Skeletal muscle tissue (tissue), 4 donors: ENCODE data around the gene AP1G2. TPM values are rescaled to one million over a fixed set of nuclear protein-coding genes. Genes with fewer than 3 reads are reported as not detected.
"Not testable (repeated sequence)": the region's sequence is repeated elsewhere in the genome, so short reads cannot be mapped to it uniquely, and the experiment has no call there.

Source experiments
- H3K27ac ChIP-seq: one replicate; pipeline ENCODE4 v1.7.0; 2013; ENCODE audit warnings: mild to moderate bottlenecking, low read depth, low read length, inconsistent platforms
- H3K27me3 ChIP-seq, 3 donors: one replicate each; pipeline ENCODE4 v1.7.0; 2013; ENCODE audit warnings: low read length in 3 of 3; ENCODE audit not compliant: control insufficient read depth in 3 of 3, insufficient read depth in 3 of 3
- H3K36me3 ChIP-seq, 3 donors: one replicate each; pipeline ENCODE4 v1.7.0; 2013; ENCODE audit warnings: low read length in 3 of 3; ENCODE audit not compliant: control insufficient read depth in 3 of 3, insufficient read depth in 3 of 3
- H3K4me1 ChIP-seq, 3 donors: one replicate each; pipeline ENCODE4 v1.7.0; 2013; ENCODE audit warnings: low read length in 3 of 3, mild to moderate bottlenecking in 3 of 3; ENCODE audit not compliant: control insufficient read depth in 3 of 3, insufficient read depth in 3 of 3
- H3K4me3 ChIP-seq, 3 donors: one replicate each; pipeline ENCODE4 v1.7.0; 2013; ENCODE audit warnings: low read length in 3 of 3
- H3K9ac ChIP-seq, 3 donors: one replicate each; pipeline ENCODE4 v1.7.0; 2013; ENCODE audit warnings: low read length in 3 of 3, mild to moderate bottlenecking in 3 of 3, moderate library complexity in 2 of 3, low read depth in 1 of 3
- H3K9me3 ChIP-seq, 3 donors: one replicate each; pipeline ENCODE4 v1.7.0; 2013; ENCODE audit warnings: low read length in 3 of 3; ENCODE audit not compliant: control insufficient read depth in 3 of 3
- total RNA-seq: library from RNA; depleted of rRNA; stranded (reverse); fragments of >200 nt; gene quantifications from one replicate; pipeline ENCODE4 v1.2.3, GENCODE V29; 2014
- donor health status: Osteomylitis.

The AP1G2 gene
- total RNA-seq, 1 donor from 2014 or later, result 8.4 TPM

DNA sequence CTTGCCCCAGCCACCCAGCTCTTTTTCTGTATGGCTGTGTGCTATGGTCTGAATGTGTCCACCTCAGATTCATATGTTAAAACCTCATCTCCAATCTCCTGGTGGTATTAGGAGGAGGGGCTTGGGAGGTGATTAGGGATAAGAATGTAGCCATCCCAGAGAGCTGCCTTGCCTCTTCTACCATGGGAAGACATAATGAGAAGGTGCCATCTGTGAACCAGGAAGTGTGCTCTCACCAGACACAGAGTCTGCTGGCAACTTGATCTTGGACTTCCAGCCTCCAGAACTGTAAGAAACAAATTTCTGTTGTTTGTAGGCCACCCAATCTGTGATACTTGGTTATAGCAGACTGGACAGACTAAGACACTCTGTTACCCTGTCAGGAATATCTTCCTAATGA, 33.8 kb upstream of the AP1G2 start:
- Histone ChIP-seq H3K4me1 (peaks cover 3 to 10% (median 3%) of the 10 kb centered on the region in 3 donors), H3K9me3 (no peaks in the 10 kb centered on the region), H3K9ac (no peak overlapping the region), H3K4me3 (no peak overlapping the region), H3K27ac (no peak overlapping the region), H3K27me3 (no peaks in the 10 kb centered on the region), H3K36me3 (no peaks in the 10 kb centered on the region)

DNA sequence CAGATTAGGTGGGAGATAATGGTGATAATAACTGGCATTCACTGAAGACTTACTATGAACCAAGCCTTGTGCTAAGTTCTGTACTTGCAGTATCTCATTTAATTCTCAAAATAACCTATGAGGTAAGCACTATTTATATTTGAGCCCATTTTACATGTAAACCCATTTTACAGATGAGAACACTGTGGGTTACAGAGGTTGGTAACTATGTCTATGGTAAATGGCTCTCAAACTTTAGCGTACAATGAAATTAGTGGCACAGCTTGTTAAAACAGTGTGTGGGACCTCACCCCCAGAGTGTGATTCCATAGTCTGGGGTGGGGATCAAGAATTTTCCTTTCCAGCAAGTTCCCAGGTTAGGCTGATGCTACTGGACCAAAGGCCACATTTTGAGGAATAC, 33.2 kb upstream of the AP1G2 start:
- peaks cover under 1 to 10% (median 2%) of the 10 kb centered on the region in 3 donors for H3K4me1 ChIP-seq
- no peak overlapping the region for H3K9ac ChIP-seq
- H3K27ac ChIP-seq, result no peak overlapping the region
- no peaks in the 10 kb centered on the region for H3K36me3 ChIP-seq
- no peak overlapping the region for H3K4me3 ChIP-seq
- H3K27me3 ChIP-seq, result no peaks in the 10 kb centered on the region
- no peaks in the 10 kb centered on the region for H3K9me3 ChIP-seq

DNA sequence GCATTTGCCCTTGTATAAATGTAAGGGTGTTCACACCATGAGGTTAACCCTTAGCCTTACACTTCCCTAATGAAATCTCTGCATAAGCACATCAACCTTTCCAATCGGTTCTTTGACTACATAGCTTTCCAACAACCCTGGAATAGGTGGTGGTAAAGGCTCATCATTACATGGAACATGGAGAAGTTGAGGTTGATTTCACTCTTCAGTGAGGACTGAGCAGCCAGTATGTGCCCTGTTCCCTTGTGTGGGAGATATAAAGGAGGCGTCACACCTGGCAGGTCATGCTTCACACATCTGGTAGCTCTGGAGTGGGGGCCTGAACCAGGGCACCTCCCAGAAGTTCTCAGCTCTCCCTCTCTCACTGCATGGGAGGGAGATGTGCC, 32.7 kb upstream of the AP1G2 start:
- peaks cover 0 to 7% (median 0%) of the 10 kb centered on the region in 3 donors for H3K4me1 ChIP-seq
- H3K9me3 ChIP-seq, result no peaks in the 10 kb centered on the region
- H3K27me3 ChIP-seq, result no peaks in the 10 kb centered on the region
- no peak overlapping the region for H3K27ac ChIP-seq
- H3K4me3 ChIP-seq, result no peak overlapping the region
- H3K36me3 ChIP-seq, result no peaks in the 10 kb centered on the region
- H3K9ac ChIP-seq, result no peak overlapping the region

DNA sequence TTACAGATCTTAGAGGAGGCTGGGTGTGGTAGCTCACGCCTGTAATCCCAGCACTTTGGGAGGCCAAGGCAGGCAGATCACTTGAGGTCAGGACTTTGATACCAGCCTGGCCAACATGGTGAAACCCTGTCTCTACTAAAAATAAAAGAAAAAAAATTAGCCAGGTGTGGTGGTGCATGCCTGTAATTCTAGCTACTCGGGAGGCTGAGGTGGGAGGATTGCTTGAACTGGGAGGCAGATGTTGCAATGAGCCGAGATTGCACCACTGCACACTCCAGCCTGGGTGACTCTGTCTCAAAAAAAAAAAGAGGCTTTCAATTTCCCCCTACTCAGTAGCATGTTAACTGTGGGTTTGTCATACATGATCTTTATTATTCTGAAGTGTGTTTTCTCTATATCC, 26.6 kb upstream of the AP1G2 start:
- H3K27me3 ChIP-seq, H3K4me1 ChIP-seq, H3K9me3 ChIP-seq, H3K9ac ChIP-seq, H3K27ac ChIP-seq, H3K4me3 ChIP-seq, H3K36me3 ChIP-seq: not testable (repeated sequence)

DNA sequence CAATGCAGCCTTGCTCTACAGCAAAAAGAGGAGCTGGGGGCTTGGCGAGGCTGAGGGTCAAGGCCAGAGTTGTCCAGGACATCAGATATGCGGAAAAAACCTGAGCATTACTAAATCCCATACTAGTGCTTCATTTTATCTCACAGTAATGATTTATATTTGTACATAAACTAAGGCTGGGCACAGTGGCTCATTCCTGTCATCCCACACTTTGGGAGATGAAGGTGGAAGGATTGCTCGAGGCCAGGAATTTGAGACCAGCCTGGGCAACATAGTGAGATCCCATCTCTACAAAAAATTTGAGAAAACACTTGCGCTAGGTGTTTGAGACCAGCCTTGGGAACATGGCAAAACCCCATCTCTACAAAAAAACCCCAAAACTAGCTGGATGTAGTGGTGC, 22.6 kb upstream of the AP1G2 start:
- H3K4me3 ChIP-seq, result no peak overlapping the region

DNA sequence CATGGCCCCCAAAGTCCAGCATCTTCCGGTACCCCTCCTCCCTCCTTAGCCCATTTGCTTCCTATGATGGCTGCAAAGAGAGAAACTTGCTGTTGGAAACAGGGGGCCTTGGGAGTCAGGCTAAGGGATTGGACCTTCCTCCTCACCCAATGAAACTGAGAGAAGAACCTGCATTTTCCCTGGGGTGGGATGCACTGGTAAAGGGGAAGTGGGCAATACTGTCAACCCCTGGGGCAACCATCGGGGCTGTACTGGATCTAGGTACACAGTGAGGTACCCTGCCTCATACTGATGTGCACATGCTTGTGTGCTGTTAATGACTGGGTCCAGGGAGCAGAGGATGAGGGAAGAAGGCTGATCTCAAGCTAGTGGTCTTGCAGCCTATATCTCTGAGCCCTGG, 22.0 kb upstream of the AP1G2 start:
- Histone ChIP-seq H3K36me3 (no peaks in the 10 kb centered on the region), H3K27ac (no peak overlapping the region), H3K9ac (peak overlapping the region in 1 of 3 donors; percentile 8), H3K9me3 (no peaks in the 10 kb centered on the region), H3K4me3 (no peak overlapping the region), H3K27me3 (no peaks in the 10 kb centered on the region), H3K4me1 (no peaks in the 10 kb centered on the region)

More for the DNA sequence above, 22.6 kb upstream of the AP1G2 start:
- Histone ChIP-seq H3K36me3 (no peaks in the 10 kb centered on the region), H3K27ac (no peak overlapping the region), H3K4me1 (no peaks in the 10 kb centered on the region), H3K27me3 (no peaks in the 10 kb centered on the region), H3K9me3 (no peaks in the 10 kb centered on the region), H3K9ac (no peak overlapping the region)

DNA sequence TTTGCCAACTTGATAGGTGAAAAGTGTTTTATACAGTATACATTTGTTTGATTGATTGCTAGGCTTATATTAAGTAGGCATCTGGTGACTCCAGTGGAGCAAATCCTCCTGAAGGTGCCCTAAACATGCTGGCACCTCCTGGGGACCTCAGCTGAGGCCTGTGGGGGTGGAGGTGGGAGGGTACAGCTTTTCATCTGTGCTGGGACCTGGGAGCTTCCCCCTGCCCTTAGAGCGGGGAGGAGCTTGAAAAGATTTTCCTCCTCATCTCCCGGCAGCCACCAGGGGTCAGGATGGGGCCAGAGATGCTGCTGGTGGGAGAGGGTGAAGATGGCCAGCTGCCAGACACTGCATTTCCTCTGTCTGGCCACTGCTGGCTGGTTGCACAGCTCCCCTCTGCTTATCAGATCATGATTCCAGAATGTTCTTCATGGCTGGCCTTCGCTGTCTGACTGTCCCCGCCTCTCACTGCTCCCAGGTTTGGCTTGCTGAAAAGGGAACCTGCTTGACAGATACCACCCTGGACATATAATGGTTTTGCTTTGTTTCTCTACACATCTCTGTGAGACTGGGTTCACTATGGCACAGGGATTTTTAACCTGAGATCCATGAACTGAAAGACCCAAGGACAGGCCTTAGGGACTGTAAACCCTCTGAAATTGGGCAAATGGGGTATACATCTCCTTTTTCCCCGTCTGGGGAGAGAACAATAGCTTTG, 21.4 kb upstream of the AP1G2 start:
- Histone ChIP-seq H3K9ac (peak overlapping the region in 1 of 3 donors; percentile 8), H3K27ac (no peak overlapping the region), H3K4me3 (no peak overlapping the region), H3K4me1 (no peaks in the 10 kb centered on the region), H3K36me3 (no peaks in the 10 kb centered on the region), H3K27me3 (no peaks in the 10 kb centered on the region), H3K9me3 (no peaks in the 10 kb centered on the region)

DNA sequence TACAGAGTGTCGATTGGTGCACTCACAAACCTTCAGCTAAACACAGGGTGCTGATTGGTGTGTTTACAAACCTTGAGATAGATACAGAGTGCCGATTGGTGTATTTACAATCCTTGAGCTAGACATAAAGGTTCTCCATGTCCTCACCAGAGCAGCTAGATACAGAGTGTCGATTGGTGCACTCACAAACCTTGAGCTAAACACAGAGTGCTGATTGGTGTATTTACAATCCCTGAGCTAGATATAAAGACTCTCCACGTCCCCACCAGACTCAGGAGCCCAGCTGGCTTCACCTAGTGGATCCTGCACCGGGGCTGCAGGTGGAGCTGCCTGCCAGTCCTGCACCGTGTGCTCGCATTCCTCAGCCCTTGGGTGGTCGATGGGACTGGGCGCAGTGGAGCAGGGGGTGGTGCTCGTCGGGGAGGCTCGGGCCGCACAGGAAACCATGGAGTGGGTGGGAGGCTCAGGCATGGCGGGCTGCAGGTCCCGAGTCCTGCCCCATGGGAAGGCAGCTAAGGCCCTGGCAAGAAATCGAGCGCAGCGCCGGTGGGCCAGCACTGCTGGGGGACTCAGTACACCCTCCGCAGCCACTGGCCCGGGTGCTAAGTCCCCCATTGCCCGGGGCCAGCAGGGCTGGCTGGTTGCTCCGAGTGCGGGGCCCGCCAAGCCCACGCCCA, 17.1 kb upstream of the AP1G2 start:
- H3K4me1 ChIP-seq, H3K36me3 ChIP-seq, H3K9me3 ChIP-seq, H3K27ac ChIP-seq, H3K4me3 ChIP-seq, H3K9ac ChIP-seq: not testable (repeated sequence)
- H3K27me3 ChIP-seq, result peaks cover 12 to 25% (median 12%) of the 10 kb centered on the region in 3 donors

DNA sequence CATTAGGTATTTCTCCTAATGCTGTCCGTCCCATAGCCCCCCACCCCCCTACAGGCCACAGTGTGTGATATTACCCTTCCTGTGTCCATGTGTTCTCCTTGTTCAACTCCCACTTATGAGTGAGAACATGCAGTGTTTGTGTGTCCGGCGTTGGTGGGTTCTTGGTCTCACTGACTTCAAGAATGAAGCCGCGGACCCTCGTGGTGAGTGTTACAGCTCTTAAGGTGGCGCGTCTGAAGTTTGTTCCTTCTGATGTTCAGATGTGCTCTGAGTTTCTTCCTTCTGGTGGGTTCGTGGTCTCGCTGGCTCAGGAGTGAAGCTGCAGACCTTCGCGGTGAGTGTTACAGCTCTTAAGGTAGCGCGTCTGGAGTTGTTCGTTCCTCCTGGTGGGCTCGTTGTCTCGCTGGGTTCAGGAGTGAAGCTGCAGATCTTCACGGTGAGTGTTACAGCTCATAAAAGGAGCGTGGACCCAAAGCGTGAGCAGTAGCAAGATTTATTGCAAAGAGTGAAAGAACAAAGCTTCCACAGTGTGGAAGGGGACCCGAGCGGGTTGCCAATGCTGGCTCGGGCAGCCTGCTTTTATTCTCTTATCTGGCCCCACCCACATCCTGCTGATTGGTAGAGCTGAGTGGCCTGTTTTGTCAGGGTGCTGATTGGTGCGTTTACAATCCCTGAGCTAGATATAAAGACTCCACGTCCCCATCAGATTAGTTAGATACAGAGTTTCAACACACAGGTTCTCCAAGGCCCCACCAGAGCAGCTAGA, 16.4 kb upstream of the AP1G2 start:
- H3K27me3 ChIP-seq, result peaks cover 19 to 31% (median 19%) of the 10 kb centered on the region in 3 donors

More for the DNA sequence above, 16.4 kb upstream of the AP1G2 start:
- H3K9ac ChIP-seq, H3K9me3 ChIP-seq, H3K27ac ChIP-seq, H3K4me1 ChIP-seq, H3K4me3 ChIP-seq, H3K36me3 ChIP-seq: not testable (repeated sequence)
